Eye (tissue), 1 donor: ENCODE data around the gene YIPF5.

Experiments
- DNase-seq: peaks from one replicate; pipeline ENCODE4 v3.0.0-alpha.2; 2015

YIPF5 gene

DNA sequence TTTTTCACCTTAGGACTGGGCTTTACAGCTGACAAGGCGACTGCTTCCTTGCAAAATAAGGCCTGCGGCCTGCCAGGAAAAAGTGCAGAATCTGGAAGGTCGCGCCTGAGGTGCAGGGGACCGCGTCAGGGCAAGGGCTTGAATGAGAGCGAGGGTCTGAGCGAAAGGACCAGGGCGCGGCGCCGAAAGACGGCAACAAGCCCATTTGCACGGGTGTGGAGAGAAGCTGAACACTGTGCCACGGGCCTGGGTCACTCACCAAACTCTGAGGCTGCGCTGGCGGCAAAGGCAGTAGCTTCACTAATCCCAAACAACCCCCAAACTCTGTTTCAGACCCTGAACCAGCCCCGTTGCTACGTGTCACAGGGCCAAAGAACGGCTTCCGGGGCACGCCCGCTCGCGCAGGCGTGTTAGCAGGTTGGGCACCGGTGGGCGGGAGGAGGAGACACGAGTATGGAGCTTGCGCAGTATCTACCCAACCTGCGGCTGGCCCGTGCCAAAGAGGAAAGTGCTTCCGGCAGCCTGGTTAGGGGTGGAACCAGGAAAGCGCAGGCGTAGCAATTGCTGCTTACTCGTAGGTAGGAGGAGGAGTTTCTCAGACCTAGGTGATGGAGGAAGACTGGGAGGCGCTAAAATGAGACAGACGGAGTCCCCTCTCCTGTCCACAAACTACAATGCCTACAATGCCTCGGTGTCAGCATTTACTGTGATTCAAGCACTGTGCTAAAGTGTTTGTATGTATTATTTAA is at the start of gene YIPF5, which contains the start of gene KCTD16:
YIPF5 (minus strand) TSS at position 384 of the 749 bp plus-strand sequence. CDS start 704 bp downstream, outside the sequence.
KCTD16 (plus strand) TSS at position 598 of the 749 bp plus-strand sequence.
- DNase-seq = peak; percentile 97

DNA sequence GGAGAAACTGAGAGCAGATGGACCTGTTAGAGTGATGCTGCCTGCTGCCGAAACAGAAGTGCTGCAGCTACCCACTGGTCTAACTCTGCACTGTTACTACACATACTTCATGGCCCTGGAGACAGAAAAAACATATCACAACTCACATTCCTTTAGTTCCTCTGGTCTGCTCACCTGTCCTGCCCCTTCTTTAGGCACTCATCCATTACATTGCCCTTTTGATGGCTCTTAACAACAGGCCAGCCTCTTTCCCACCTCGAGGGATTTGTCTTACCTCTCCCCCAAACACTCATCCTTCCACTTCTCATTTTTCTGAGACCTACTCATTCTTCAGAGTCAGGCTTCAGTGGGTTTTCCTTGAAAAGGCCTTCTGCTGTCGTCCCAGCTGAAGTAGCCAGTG is 49.4 kb upstream of the YIPF5 start:
- no peak for DNase-seq

DNA sequence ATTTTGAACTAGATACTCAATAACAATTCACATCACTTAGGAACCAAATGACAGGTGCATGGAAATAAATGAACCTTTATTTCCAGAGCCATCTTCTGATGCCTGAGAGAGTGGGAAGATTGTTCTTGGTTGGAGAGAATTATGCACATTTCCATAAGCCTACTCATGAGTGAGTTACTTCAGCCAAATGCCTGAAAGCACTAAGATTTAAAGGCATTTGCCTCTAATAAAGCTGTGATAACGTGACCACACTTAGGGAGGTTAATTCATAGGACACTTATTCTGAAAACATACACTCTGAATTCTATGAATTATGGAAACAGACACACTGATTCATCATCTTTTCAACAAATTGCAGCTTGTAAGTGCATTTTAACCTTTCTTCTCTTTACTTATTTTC is 40.2 kb upstream of the YIPF5 start:
- DNase-seq = no peak

DNA sequence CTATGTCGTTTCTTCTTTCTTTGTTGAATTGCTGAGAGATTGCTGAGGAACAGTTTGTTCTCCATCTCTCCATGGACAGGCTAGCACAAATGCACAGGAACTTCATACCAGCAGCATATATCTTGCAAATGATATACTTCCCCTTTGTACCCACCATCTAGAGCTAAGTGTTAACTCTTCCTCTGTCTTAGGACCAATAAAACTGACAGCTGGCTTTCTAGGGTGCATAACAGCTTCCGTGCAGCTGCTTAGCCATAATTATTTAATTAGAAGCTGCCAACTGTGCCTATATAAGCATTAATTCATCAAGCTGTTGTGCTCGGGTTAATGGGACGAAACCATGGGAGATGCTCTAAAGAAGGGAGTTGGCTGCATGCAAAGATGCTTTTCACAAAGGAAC is 38.9 kb upstream of the YIPF5 start:
- DNase-seq = peak; percentile 67

DNA sequence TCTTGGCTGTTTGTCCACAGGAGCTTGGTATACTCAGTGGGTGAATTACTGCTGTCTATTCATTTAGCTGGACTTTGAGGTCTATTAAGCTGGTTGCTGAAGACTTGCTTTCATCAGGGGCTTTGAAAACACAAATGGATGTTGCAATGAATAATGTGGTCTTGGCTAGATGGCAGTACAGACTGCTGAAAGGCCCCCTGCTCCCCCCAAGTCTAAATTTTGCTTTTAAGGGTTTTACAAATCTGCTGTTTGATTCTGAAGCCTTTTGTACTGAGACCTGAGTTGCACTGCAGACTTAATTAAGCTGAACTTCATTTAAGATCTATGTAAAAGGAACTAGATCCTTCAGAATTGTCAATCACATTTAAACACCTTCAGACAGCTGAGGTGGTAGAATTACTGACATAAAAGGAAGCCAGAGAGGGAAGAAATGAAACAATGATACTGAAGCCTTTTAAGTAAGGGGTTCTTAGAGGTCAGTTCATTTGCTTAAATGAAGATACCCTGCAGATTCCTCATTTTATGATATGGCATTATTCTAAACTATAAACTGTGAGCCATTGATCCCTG is 37.5 kb upstream of the YIPF5 start:
- peak; percentile 70 for DNase-seq

DNA sequence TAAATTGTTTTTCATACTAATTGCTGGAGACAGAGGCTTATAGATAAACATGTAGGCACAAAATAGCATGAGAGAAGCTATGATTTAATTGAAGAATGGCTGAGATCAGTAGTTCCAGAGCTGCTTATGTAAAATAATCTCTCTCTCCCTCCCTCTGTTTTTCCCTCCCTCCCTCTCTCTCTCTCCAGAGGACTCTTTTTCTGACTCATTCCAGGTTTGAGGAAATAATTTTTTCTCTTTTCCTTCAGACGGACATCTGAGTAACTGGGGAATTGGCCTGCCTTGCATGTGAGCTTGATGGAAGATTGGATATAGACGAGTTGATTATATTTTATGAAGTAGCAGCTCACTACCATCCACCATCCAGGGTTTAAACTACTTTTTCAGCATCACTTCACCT is 35.7 kb upstream of the YIPF5 start:
- DNase-seq = peak; percentile 34

DNA sequence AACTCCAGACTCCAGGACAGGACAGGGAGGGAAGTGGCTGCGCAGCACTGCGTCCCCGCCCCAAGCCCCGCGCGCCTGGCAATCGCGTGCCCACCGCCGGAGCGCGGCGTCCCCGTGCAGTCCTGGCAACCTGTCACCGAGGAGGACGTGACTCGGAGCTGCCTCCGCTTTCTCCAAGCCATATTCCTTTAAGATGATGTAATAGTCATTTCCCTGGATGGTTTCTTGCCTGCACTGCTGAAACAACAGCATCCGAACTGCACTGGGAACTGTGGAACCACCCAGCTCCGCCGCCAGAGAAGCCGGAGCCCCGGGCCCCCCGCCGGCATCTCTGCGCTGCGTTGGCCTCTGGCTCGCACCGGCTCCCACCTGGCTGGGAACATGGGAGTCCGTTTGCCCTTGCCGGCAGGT is 34.7 kb upstream of the YIPF5 start:
- peak; percentile 84 for DNase-seq

DNA sequence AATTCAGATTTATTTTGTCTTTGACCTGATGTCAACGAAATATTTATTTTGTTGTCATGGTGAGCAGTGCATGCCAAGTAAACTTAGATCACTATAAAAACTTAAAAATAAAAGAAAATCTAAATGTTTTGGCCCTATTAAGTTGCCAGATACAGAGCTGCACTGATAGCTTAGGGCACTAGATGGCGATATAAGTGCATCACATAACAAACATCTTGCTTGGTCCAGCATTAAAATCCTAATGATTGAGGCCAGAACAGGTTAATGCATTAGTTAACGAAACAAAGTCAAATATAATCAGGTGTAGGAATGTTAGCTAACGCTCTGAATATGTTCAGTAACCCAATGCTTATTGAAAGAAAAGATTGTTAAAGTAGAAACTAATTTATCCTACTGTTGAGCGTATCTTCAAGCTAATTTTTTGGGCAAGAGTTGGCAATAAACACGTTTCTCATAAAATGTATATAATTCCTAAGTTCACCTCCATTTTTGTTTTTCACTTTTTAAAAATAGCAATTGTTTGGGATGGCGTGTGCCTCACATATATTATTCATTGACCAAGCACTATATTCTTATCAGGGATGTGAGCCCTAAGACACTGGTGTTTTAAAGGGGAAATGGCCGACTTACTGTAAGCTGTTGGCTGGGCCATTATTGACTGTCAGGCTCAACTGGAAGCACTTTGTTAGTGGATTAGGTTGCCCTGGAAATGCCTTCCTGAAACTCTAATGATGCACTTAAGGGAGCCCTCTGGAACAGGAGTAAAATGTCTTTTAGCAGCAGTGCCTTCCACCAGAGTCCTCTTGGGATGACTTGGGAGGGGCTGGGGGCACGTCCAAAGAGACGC is 33.5 kb upstream of the YIPF5 start:
- peak; percentile 91 for DNase-seq

DNA sequence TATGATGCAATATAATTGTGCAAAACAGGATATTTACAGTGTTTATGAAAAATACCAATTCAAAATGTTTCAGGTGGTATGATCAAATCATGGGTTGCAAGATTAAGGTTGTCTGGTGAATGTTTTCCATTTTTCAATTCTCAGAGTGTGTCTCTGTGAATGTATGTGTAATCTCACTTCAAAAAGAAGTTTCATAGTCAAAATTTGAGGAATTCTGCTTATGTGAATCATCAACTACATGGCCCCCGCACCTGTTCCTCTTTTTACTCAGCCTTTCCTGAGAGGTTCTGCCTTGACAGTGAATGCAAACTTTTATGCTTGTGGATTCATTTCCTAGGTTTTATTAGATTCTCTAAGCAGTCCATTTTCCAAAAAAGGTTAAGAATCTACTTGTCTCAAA is 32.3 kb upstream of the YIPF5 start:
- DNase-seq = no peak

DNA sequence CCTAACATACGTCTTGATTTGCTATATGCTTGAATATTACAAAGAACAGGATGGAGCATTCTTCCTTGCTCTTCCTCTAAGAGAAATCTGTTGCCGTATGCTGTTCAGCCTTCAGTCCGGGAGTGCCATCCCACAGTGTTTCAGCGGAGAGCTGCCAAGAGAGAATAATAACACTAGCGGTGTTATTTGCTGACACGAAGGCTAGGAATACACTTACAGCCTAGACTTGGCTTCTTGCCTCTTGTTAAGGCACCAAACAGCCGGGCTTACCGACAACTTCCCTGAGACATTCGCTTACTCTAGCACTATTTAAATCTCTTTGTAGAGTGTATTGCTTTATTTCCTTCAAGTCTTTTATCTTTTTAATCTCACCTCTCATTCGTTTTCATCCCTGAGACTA is 31.6 kb upstream of the YIPF5 start:
- DNase-seq = no peak

DNA sequence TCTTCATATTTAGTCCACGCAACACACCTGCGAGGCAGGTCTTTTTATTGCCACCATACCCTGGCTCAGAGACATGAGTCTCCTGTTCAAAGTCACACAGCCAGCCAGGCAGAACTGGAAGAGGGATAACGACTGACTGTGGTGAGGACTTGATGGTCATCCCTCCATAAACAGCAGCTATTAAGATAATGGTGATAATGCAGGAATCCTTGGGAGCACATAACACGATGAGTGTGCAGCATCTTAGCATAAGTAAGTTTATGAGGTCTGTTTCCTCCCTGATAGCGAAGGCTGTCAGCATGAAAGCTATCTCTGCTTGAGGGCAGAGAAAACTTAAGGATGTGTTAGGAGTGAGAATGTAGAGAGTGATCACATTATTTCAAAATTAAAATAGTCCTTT is 31.1 kb upstream of the YIPF5 start:
- DNase-seq = no peak

DNA sequence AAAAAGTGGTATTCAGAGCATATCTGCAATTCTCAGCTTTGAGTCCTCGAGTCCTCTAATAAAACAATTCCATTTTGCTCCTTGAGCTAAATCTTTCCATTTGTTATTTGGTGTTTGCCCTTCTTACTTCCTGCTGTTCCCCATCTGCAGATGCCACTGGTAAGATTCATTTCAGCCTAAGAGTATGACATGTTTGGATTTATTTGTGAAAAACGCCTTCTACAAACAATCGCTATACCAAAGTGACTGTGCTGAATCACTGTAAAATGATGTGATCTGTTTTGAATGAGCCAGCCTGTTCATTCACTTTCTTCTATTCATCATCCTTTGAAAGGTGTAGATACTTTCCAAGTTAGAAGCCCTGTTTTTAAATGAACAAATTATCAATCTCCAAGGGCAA is 27.9 kb upstream of the YIPF5 start:
- DNase-seq = no peak

DNA sequence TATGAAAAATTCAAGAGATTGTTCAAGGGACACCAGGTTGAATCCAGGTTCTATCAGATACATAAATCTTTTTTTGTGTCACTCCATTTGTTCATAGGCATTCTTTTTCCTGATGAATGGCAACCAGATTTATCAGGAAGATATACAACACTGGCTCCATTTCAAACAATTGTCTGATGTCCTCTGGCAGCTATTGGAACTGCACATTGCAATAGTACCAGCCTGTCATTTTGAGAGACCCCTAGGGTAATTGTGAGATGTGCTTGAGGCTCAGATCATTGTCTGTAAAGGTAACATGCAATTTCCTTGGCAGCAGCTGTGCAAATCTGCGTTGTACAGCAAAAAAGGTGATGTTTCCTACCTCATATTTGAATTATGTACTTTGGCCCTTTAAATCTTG is 26.2 kb upstream of the YIPF5 start:
- peak; percentile 38 for DNase-seq

DNA sequence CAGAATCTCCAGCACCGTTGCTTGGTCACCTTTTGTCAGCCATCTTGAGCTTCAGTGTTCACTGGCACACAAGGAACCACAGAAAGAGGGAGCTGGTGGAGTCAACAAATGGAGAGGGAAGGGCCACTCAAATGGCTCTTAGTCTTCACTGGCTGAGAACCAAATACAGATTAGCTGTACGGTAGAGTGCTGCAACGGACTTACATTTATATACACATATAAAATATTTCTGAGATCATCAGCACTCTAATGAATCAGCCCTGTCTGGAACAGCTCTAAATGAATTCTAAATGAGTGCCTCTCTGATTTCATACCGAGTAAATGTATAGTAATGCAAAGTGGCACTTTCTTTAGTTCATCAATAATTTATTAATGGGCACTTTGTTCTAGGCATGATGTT is 25.0 kb upstream of the YIPF5 start:
- no peak for DNase-seq

DNA sequence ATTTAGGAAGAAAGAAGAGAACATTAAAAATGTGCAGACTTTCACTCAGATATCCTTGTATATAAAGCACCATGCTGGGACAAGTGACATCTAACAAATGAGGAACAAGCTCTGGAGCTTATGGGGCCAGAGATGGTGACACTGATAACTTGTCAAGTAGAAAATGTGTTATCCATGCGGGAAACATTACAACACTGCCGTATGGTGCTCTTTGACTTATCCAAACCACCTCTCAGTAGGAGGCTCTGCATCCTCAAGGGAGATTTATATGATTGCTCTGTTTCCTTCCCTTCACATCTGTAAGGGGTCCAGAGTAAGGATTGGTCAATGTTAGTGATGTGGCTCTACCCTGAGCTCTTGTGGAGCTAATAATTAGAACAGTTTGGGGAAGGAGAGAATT is 23.7 kb upstream of the YIPF5 start:
- no peak for DNase-seq

DNA sequence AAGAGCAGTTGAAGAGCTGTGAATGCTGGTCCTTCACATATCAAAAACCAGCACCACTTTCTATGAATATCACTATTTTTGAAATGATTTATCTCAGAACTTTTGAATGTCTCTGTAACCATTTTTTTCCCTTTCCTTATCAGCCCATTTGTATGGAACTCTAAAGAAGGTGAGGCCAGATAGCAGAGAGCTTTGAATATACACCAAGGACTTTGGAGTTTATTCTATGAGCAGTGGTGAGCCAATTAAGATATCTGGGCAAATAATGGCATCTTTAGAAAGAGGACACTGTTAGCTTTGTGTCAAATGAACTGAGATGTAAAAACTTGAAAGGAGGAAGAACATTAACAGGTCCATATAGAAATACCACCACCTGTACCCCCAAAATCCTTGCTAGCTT is 22.2 kb upstream of the YIPF5 start:
- DNase-seq = no peak

DNA sequence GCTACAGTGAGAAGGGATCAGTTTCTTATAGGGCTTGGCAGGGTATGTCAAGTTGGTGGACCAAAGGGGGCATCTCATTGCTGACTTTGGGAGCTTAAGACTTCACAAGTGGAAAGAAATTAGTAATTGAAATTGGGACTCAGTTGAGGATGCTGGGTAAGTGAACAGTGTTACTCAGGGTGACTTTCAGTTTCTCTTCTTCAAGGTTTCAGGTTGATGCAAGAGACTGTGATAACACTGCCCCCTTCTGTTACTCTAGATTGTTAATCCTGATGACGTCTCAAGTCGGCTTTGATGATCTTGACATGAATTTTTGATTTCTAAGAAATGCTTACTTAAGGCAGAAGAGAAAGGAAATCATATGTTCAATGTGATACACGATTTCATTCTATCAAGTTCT is 21.5 kb upstream of the YIPF5 start:
- peak; percentile 31 for DNase-seq

DNA sequence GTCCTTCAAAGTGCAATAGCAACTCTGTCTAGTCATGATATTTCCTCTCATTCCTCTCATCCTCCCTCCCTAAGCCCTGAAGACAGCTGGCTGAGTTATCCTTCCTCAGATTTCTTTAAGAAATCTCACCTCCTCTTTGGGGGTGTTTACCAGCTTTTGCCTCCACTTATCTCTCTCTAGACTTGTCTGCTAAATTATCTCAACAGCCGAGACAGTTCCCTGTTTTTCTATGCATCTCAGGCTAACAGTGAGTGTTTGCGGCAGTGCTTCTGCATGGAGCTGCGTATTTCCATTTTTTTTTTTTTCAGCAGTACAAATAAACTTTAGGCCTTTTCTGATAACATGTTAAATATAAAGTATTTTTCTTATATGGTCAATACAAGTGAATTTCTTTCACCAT is 21.1 kb upstream of the YIPF5 start:
- DNase-seq = no peak

DNA sequence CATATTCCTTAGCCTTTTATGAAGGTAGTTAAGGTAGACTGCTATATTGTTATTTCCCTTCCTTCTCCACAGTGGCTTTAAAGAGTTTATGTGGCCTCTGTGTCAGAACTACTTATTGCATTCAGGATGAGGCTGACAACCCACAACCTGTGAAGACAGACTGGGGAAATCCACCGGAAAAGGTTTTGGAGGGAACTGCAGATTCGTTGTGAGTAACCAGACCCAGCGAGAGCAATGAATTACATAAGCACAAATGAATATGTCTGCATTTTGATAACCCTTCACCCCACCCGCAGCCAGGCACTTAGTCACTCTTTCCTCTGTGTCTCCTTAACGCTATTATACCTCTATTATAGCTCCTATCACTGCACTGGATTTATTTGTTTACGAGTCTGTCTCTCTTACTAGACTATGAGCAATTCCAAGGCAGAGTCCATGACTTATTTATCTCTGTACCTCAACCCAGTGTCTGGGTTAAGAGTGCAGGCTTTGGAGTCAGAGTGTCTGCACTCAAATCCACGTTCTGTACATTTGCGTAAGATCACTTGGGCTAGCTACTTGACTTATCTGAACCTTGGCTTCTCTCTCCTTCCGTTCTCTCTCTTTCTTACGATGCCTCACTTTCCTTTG is 19.5 kb upstream of the YIPF5 start:
- no peak for DNase-seq

DNA sequence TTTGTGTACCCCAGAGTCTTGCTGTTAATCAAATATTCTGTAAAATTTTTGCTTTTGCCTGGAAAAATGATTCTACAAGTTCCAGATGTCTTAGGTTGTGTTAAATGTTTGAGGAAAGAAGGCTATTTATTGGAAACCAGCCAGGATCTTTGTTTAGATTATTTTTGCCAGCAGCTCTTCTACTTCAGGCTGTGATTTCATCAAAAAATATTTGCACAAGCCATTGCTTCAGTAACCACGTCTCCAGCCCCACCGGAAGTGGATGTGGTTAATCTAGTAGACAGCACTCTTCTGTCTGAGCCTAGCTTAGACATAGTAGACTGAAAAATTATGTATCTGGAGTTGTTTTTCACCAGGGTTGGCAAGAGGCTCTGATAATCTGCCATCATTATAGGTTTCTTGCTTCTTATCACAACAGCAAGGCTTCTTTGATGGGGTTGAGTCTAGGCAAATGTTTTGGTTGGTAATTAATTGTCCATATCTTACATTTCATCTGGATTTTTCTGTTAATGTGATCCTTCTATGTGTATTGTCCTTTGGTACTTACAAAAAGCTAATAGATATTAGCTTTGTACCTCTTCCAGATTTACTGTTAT is 17.3 kb upstream of the YIPF5 start:
- peak; percentile 86 for DNase-seq

DNA sequence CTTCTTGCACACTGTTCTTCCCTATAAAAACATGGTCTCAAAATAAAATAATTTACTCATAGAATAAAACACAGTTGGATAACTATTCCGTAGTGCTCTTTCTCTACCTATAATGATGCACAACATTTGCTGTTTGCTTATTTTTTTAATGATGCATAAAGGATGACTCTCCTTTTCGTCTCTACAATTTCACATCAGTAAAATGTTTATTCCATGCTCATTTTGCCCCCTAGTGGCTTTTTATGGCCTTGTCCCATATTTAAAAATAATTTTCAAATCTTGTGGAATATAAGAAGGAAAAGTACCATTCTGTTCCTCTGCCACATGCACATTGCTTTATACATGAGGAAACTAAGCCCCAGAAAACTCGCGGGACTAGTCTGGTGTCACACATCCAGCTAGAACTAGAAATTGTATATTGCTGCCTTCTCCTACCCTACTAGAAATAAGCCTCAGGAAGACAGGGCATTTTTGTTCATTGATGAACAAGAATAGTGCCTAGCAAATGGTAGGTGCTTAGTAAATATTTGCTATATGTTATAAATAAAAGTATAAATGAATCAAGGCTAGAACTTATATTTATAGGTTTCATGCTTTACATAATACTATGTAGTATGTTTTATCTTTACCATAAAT is 12.9 kb upstream of the YIPF5 start:
- DNase-seq = peak; percentile 57

DNA sequence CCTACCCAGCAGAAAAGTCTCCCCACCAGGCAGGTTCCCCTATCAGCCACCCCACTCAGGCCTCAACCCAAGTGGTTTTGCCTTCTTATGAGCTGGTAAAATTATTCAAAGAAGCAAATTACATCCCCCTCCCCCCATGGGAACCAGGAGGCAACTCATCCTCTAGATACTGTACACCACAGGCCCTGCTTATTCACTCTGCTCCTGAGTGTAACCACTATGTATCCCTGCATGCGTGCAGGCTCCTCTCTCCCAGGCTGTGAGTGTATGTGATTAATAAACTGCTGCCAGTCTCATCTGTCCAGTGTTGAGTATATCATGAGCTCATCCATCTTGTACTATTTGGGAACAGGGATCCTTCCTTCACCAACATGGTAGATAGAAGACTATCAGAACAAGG is 8.8 kb upstream of the YIPF5 start:
- no peak for DNase-seq
